Tibial nerve (tissue), 4 donors: ENCODE results near the gene MEDAG. TPM values are rescaled to one million over a fixed set of nuclear protein-coding genes. Genes with fewer than 3 reads are reported as not detected.

Source experiments
- DNase-seq, 2 donors: peaks; one replicate each; pipeline ENCODE4 v3.0.0-alpha.2; 2019; ENCODE audit warnings: low spot score in 2 of 2
- H3K27ac ChIP-seq, 4 donors: fragments of 200-600 bp; sonication (generic) in 3 of 4; one replicate each; pipeline ENCODE4 v1.5.1; 2017 to 2019; ENCODE audit warnings: mild to moderate bottlenecking in 1 of 4
- H3K27me3 ChIP-seq, 2 donors: fragments of 200-600 bp; sonication (generic) in 1 of 2; one replicate each; pipeline versions ENCODE4 v1.5.1 to v1.6.0; 2017 to 2019
- H3K36me3 ChIP-seq, 3 donors: fragments of 200-600 bp; sonication (generic); one replicate each; pipeline ENCODE4 v1.5.1; 2018 to 2019
- H3K4me1 ChIP-seq, 4 donors: fragments of 200-600 bp; sonication (generic) in 3 of 4; one replicate each; pipeline ENCODE4 v1.5.1; 2017 to 2019
- H3K4me3 ChIP-seq, 4 donors: fragments of 200-600 bp; sonication (generic) in 3 of 4; one replicate each; pipeline ENCODE4 v1.5.1; 2017 to 2019; ENCODE audit warnings: mild to moderate bottlenecking in 1 of 4, moderate library complexity in 1 of 4
- H3K9me3 ChIP-seq, 4 donors: fragments of 200-600 bp; sonication (generic) in 3 of 4; one replicate each; pipeline ENCODE4 v1.5.1; 2017 to 2019
- CTCF ChIP-seq, 5 experiments: fragments of 200-600 bp in 3 of 5; fragments of 450-650 bp in 2 of 5; sonication (generic) in 3 of 5; IDR thresholded peaks; one replicate each; pipeline ENCODE4 v1.5.1; 2016 to 2019; ENCODE audit warnings: antibody characterized with exemption in 5 of 5, mild to moderate bottlenecking in 3 of 5, moderate library complexity in 2 of 5
- EP300 ChIP-seq, 2 donors: sonication (generic); formaldehyde crosslinking; IDR thresholded peaks; one replicate each; pipeline ENCODE4 v1.6.1; 2017; ENCODE audit warnings: antibody characterized with exemption in 2 of 2, mild to moderate bottlenecking in 1 of 2
- POLR2A ChIP-seq, 2 donors: fragments of 450-650 bp; IDR thresholded peaks; one replicate each; pipeline ENCODE4 v1.6.1; 2017; ENCODE audit warnings: antibody characterized with exemption in 2 of 2, mild to moderate bottlenecking in 2 of 2, moderate library complexity in 2 of 2
- WGBS, 2 donors: methylation state at CpG; one replicate each; pipeline ENCODE4 v1.1.5; 2018; 5-methylcytosine and 5-hydroxymethylcytosine counted together
- total RNA-seq, 4 donors: library from RNA; depleted of rRNA; stranded (reverse); fragments of >200 nt; gene quantifications; one replicate each; pipeline ENCODE4 v1.1.0, GENCODE V29; 2016

MEDAG gene
- total RNA-seq, 4 donors from 2014 or later: 95.1 to 151 (median 122) TPM

- WGBS, 2 donors: 42 to 51% methylated on average over 7 of the region's 7 CpGs
- Histone ChIP-seq H3K27ac (peak overlapping the region; percentile 58 to 91 (median 82)), H3K36me3 (no peaks in the 10 kb centered on the region), H3K4me1 (peaks cover 0 to 74% (median 31%) of the 10 kb centered on the region in 4 donors), H3K27me3 (no peaks in the 10 kb centered on the region), H3K4me3 (peak overlapping the region in 1 of 4 donors; percentile 14), H3K9me3 (no peaks in the 10 kb centered on the region)
- TF ChIP-seq CTCF (IDR thresholded peaks at IDR 0.05) (no peak), POLR2A (IDR thresholded peaks at IDR 0.05) (no peak), EP300 (IDR thresholded peaks at IDR 0.05) (no peak)
- no peak for DNase-seq
Measured at GRCh38 chr13:30869491-30869890, 36.6 kb upstream of the MEDAG start.

- H3K36me3 ChIP-seq: no peaks in the 10 kb centered on the region
- H3K27me3 ChIP-seq: no peaks in the 10 kb centered on the region
- TF ChIP-seq EP300 (IDR thresholded peaks at IDR 0.05) (peak in 1 of 2 donors; percentile 57), POLR2A (IDR thresholded peaks at IDR 0.05) (peak in 1 of 2 donors; percentile 11), CTCF (IDR thresholded peaks at IDR 0.05) (no peak)
- DNase-seq: peak; percentile 91 to 93
- 21 to 37% methylated on average over 7 to 9 of the region's 9 CpGs for WGBS, 2 donors
- H3K27ac ChIP-seq: peak overlapping the region; percentile 58 to 91 (median 82)
- peaks cover 0 to 66% (median 24%) of the 10 kb centered on the region in 4 donors for H3K4me1 ChIP-seq
- no peaks in the 10 kb centered on the region for H3K9me3 ChIP-seq
- H3K4me3 ChIP-seq: peak overlapping the region in 1 of 4 donors; percentile 14
Measured at GRCh38 chr13:30870049-30870884, 35.8 kb upstream of the MEDAG start.

GRCh38 chr13:30870916-30871587 lies 35.0 kb upstream of the MEDAG start:
- DNase-seq: no peak
- Histone ChIP-seq H3K4me3 (no peak overlapping the region), H3K27me3 (no peaks in the 10 kb centered on the region), H3K27ac (peak overlapping the region; percentile 58 to 87 (median 82)), H3K9me3 (no peaks in the 10 kb centered on the region), H3K4me1 (peaks cover 0 to 58% (median 18%) of the 10 kb centered on the region in 4 donors), H3K36me3 (no peaks in the 10 kb centered on the region)
- TF ChIP-seq CTCF (IDR thresholded peaks at IDR 0.05) (no peak), POLR2A (IDR thresholded peaks at IDR 0.05) (no peak), EP300 (IDR thresholded peaks at IDR 0.05) (no peak)
- WGBS, 2 donors: 84 to 86% methylated on average over 24 of the region's 24 CpGs

- TF ChIP-seq EP300 (IDR thresholded peaks at IDR 0.05) (no peak), CTCF (IDR thresholded peaks at IDR 0.05) (no peak), POLR2A (IDR thresholded peaks at IDR 0.05) (no peak)
- Histone ChIP-seq H3K4me3 (no peak overlapping the region), H3K9me3 (no peaks in the 10 kb centered on the region), H3K27ac (peak overlapping the region; percentile 41 to 87 (median 72)), H3K36me3 (no peaks in the 10 kb centered on the region), H3K27me3 (no peaks in the 10 kb centered on the region), H3K4me1 (peaks cover 0 to 57% (median 17%) of the 10 kb centered on the region in 4 donors)
- WGBS, 2 donors: 74 to 84% methylated on average over 17 of the region's 17 CpGs
- DNase-seq: no peak
Measured at GRCh38 chr13:30871588-30872275, 34.3 kb upstream of the MEDAG start.
